GM23248 (cell line): ENCODE data around the gene CREB5.

Experiments used
- EZH2 ChIP-seq: fragments of 200-600 bp; sonication (generic); IDR thresholded peaks from 2 replicates; pipeline ENCODE4 v1.6.1; 2018; ENCODE audit warnings: antibody characterized with exemption, mild to moderate bottlenecking; ENCODE audit not compliant: insufficient read depth, poor library complexity, severe bottlenecking
- EZH2phosphoT487 ChIP-seq: fragments of 200-600 bp; sonication (generic); IDR thresholded peaks from 2 replicates; pipeline ENCODE4 v1.6.1; 2018; ENCODE audit warnings: antibody characterized with exemption, moderate library complexity, mild to moderate bottlenecking, low read depth; ENCODE audit not compliant: insufficient read depth

DNA sequence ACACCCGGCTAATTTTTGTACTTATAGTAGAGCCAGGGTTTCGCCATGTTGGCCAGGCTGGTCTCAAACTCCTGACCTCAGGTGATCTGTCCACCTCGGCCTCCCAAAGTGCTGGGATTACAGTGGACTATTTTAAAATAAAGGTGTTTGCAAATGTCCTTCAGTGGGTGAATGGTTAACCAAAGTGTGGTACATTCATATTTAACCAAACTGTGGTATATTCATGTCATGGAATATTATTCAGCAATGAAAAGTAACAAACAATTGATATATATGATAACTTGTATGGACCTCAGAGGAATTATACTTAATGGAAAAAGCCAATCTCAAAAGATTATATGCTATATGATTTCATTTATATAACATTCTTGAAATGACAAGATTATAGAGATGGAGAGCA is 190.0 kb downstream of the CREB5 start:
- no peak for TF ChIP-seq EZH2
- no peak for TF ChIP-seq EZH2phosphoT487
